Peyer's patch (tissue), 4 donors: Measurements from ENCODE around the gene MSH2. TPM values are rescaled to one million over a fixed set of nuclear protein-coding genes. Genes with fewer than 3 reads are reported as not detected.
"Not testable (repeated sequence)": the region's sequence is repeated elsewhere in the genome, so short reads cannot be mapped to it uniquely, and the experiment has no call there.

Experiments used
- DNase-seq, 3 donors: peaks; one replicate each; pipeline ENCODE4 v3.0.0-alpha.2; 2017 to 2019
- H3K27ac ChIP-seq, 4 donors: fragments of 200-600 bp; sonication (generic); one replicate each; pipeline ENCODE4 v1.5.1; 2016 to 2019
- H3K27me3 ChIP-seq, 2 donors: fragments of 200-600 bp; sonication (generic); one replicate each; pipeline ENCODE4 v1.5.1; 2019
- H3K36me3 ChIP-seq, 3 donors: fragments of 200-600 bp; sonication (generic); one replicate each; pipeline ENCODE4 v1.5.1; 2016 to 2019
- H3K4me1 ChIP-seq, 4 donors: fragments of 200-600 bp; sonication (generic); one replicate each; pipeline ENCODE4 v1.5.1; 2016 to 2019
- H3K4me3 ChIP-seq, 4 donors: fragments of 200-600 bp; sonication (generic); 1 replicate in 3 of 4; 2 replicates in 1 of 4; pipeline ENCODE4 v1.5.1; 2016 to 2019; ENCODE audit warnings: mild to moderate bottlenecking in 1 of 4
- H3K9me3 ChIP-seq, 4 donors: fragments of 200-600 bp; sonication (generic); one replicate each; pipeline ENCODE4 v1.5.1; 2016 to 2019; ENCODE audit warnings: mild to moderate bottlenecking in 1 of 4
- POLR2A ChIP-seq, 2 donors: fragments of 450-650 bp; IDR thresholded peaks; one replicate each; pipeline ENCODE4 v1.5.1; 2017; ENCODE audit warnings: antibody characterized with exemption in 2 of 2, mild to moderate bottlenecking in 2 of 2, moderate library complexity in 2 of 2
- total RNA-seq, 4 donors: library from RNA; depleted of rRNA; stranded (reverse); fragments of >200 nt; gene quantifications; one replicate each; pipeline ENCODE4 v1.1.0, GENCODE V29; 2016
- TF ChIP-seq, protein P1 (sequence below), 6 experiments: fragments of 450-650 bp in 4 of 6; fragments of 200-600 bp in 2 of 6; sonication (generic) in 1 of 6; IDR thresholded peaks; one replicate each; pipeline ENCODE4 v1.5.1; 2017 to 2019; ENCODE audit warnings: antibody characterized with exemption in 6 of 6, mild to moderate bottlenecking in 3 of 6, moderate library complexity in 1 of 6

Gene MSH2
- total RNA-seq, 4 donors from 2014 or later: 5.8 to 23.1 (median 9.2) TPM

DNA sequence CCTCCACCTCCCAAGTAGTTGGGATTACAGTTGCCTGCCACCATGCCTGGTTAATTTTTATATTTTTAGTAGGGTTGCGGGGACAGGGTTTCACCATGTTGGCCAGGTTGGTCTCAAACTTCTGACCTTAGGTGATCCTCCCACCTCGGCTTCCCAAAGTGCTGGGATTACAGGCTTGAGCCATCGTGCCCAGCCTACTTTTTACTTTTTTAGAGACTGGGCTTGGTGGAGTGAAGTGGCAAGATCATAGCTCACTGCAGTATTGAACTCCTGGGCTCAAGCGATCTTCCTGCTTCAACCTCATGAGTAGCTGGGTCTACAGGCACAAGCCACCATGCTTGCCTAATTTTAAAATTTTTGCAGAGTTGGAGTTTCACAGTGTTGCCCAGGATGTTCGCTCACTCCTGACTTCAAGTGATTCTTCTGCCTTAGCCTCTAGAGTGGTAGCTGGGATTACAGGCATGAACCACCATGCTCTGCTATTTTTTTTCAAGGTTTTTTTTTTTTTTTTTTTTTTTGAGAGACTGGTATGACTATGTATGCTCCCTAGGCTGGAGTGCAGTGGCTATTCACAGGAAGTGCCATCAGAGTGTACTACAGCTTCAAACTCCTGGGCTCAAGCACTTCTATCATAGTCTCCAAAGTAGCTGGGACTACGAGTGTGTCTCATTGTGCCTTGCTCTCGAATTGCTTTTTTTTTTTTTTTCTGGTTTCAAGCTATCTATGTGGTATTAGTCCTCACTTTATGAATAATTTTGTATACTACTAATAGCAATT lies 11.9 kb downstream of the MSH2 start:
- no peak for DNase-seq
- peaks cover 0 to 27% (median 0%) of the 10 kb centered on the region in 3 donors for H3K36me3 ChIP-seq
- no peak for TF ChIP-seq POLR2A (IDR thresholded peaks at IDR 0.05)
- TF ChIP-seq, protein P1, sequence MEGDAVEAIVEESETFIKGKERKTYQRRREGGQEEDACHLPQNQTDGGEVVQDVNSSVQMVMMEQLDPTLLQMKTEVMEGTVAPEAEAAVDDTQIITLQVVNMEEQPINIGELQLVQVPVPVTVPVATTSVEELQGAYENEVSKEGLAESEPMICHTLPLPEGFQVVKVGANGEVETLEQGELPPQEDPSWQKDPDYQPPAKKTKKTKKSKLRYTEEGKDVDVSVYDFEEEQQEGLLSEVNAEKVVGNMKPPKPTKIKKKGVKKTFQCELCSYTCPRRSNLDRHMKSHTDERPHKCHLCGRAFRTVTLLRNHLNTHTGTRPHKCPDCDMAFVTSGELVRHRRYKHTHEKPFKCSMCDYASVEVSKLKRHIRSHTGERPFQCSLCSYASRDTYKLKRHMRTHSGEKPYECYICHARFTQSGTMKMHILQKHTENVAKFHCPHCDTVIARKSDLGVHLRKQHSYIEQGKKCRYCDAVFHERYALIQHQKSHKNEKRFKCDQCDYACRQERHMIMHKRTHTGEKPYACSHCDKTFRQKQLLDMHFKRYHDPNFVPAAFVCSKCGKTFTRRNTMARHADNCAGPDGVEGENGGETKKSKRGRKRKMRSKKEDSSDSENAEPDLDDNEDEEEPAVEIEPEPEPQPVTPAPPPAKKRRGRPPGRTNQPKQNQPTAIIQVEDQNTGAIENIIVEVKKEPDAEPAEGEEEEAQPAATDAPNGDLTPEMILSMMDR (IDR thresholded peaks at IDR 0.05): no peak
- H3K27me3 ChIP-seq: no peaks in the 10 kb centered on the region
- no peaks in the 10 kb centered on the region for H3K9me3 ChIP-seq
- no peak overlapping the region for H3K27ac ChIP-seq
- no peaks in the 10 kb centered on the region for H3K4me1 ChIP-seq
- no peak overlapping the region for H3K4me3 ChIP-seq

DNA sequence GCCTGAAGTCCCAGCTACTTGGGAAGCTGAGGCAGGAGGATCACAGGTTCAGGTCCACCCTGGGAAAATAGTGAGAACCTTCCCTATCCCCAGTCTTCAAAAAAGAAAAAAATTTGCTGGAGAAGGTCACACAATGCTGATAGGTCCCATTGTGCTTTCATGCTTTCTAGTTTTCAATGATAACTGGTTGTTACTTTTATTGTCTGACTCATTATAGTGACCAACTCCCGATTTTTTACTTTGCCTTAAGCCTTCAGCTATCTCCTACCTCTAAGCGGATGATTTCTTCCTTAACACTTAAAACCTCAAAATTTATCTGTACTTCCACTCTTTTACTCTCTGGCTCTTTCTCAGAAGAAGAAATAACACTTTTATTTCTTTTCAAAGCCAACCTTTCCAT lies 17.3 kb downstream of the MSH2 start:
- no peak for TF ChIP-seq POLR2A (IDR thresholded peaks at IDR 0.05)
- TF ChIP-seq, protein P1 (IDR thresholded peaks at IDR 0.05): no peak
- peaks cover 0 to 16% (median 0%) of the 10 kb centered on the region in 3 donors for H3K36me3 ChIP-seq
- H3K27me3 ChIP-seq: no peaks in the 10 kb centered on the region
- no peak overlapping the region for H3K4me3 ChIP-seq
- no peaks in the 10 kb centered on the region for H3K4me1 ChIP-seq
- DNase-seq: no peak
- H3K27ac ChIP-seq: no peak overlapping the region
- H3K9me3 ChIP-seq: no peaks in the 10 kb centered on the region

DNA sequence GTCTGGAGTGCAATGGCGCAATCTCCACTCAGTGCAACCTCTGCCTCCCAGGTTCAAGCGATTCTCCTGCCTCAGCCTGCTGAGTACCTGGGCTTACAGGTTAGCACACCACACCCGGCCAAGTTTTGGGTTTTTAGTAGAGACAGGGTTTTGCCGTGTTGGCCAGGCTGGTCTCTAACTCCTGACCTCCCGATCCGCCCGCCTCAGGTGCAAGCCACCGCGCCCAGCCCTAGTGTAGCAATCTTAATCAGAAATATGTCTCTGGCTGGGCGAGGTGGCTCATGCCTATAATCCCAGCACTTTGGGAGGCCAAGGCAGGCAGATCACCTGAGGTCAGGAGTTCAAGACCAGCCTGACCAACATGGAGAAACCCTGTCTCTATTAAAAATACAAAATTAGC lies 17.7 kb downstream of the MSH2 start:
- H3K4me1 ChIP-seq, H3K27ac ChIP-seq, H3K4me3 ChIP-seq, DNase-seq, H3K27me3 ChIP-seq, H3K9me3 ChIP-seq: not testable (repeated sequence)
- peaks cover 0 to 14% (median 0%) of the 10 kb centered on the region in 3 donors for H3K36me3 ChIP-seq

DNA sequence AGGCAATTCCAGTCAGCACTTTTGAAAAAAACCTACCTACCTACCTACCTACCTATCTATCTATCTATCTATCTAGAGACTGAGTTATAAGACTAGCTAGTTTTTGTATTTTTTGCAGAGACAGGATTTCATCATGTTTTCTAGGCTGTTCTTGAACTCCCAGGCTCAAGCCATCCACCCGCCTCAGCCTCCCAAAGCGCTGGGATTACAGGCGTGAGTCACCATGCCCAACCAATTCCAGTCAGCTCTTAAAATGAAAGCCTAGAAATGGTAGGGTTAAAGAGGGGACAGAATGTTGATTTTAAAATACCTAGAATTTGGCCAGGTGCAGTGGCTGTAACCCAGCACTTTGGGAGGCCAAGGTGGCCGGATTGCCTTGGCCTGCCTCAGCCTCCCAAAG lies 19.1 kb downstream of the MSH2 start:
- H3K4me1 ChIP-seq: no peaks in the 10 kb centered on the region
- DNase-seq: no peak
- H3K36me3 ChIP-seq: peaks cover 0 to 6% (median 0%) of the 10 kb centered on the region in 3 donors
- no peaks in the 10 kb centered on the region for H3K9me3 ChIP-seq
- H3K4me3 ChIP-seq: no peak overlapping the region
- no peaks in the 10 kb centered on the region for H3K27me3 ChIP-seq
- TF ChIP-seq, protein P1 (IDR thresholded peaks at IDR 0.05): no peak
- TF ChIP-seq POLR2A (IDR thresholded peaks at IDR 0.05): no peak
- no peak overlapping the region for H3K27ac ChIP-seq

DNA sequence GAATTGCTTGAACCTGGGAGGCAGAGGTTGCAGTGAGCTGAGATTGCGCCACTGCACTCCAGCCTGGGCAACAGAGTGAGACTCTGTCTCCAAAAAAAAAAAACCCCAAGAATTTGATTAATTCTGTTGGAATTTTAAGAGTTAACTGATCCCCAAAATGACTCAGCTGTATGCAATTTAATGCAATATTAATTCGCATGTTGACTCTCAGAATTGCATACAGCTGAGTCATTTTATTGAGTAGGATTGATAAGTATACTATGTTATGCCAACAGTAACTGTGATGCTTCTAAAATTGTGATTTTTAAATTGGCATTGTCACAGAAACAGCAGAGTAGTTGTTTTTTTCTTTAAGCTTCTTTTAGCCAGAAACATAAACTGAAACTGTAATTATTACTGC lies 19.6 kb downstream of the MSH2 start:
- Histone ChIP-seq H3K9me3 (no peaks in the 10 kb centered on the region), H3K4me1 (no peaks in the 10 kb centered on the region), H3K27ac (no peak overlapping the region), H3K36me3 (peaks cover 0 to 6% (median 0%) of the 10 kb centered on the region in 3 donors), H3K27me3 (no peaks in the 10 kb centered on the region), H3K4me3 (no peak overlapping the region)
- TF ChIP-seq, protein P1 (IDR thresholded peaks at IDR 0.05): no peak
- TF ChIP-seq POLR2A (IDR thresholded peaks at IDR 0.05): no peak
- DNase-seq: no peak

DNA sequence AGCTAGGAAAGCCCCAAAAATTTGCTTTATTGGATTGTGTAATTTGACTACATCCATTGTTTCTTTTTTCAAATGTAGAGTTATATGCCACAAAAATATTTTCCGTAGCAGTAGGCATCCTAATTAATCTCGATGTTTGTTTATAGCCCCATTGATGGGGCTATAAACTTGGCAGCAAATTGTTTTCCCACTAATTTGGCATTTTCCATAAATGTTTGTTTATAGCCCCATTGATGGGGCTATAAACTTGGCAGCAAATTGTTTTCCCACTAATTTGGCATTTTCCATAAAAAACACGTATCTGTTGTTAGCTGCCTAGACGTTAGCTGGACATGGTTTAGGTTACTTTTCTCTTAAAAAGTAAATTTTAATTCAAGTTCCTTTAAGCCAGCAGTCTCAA lies 23.8 kb downstream of the MSH2 start:
- H3K9me3 ChIP-seq: no peaks in the 10 kb centered on the region
- no peak overlapping the region for H3K27ac ChIP-seq
- H3K36me3 ChIP-seq: peaks cover 0 to 28% (median 0%) of the 10 kb centered on the region in 3 donors
- H3K4me3 ChIP-seq: no peak overlapping the region
- H3K27me3 ChIP-seq: no peaks in the 10 kb centered on the region
- no peak for DNase-seq
- no peak for TF ChIP-seq POLR2A (IDR thresholded peaks at IDR 0.05)
- TF ChIP-seq, protein P1 (IDR thresholded peaks at IDR 0.05): no peak
- H3K4me1 ChIP-seq: no peaks in the 10 kb centered on the region
